Skeletal muscle tissue (tissue), 4 donors: ENCODE data around the gene CBY3. TPM values are rescaled to one million over a fixed set of nuclear protein-coding genes. Genes with fewer than 3 reads are reported as not detected.
"Not testable (repeated sequence)": the region's sequence is repeated elsewhere in the genome, so short reads cannot be mapped to it uniquely, and the experiment has no call there.

Source experiments
- H3K27ac ChIP-seq: one replicate; pipeline ENCODE4 v1.7.0; 2013; ENCODE audit warnings: mild to moderate bottlenecking, low read depth, low read length, inconsistent platforms
- H3K27me3 ChIP-seq, 3 donors: one replicate each; pipeline ENCODE4 v1.7.0; 2013; ENCODE audit warnings: low read length in 3 of 3; ENCODE audit not compliant: control insufficient read depth in 3 of 3, insufficient read depth in 3 of 3
- H3K36me3 ChIP-seq, 3 donors: one replicate each; pipeline ENCODE4 v1.7.0; 2013; ENCODE audit warnings: low read length in 3 of 3; ENCODE audit not compliant: control insufficient read depth in 3 of 3, insufficient read depth in 3 of 3
- H3K4me1 ChIP-seq, 3 donors: one replicate each; pipeline ENCODE4 v1.7.0; 2013; ENCODE audit warnings: low read length in 3 of 3, mild to moderate bottlenecking in 3 of 3; ENCODE audit not compliant: control insufficient read depth in 3 of 3, insufficient read depth in 3 of 3
- H3K4me3 ChIP-seq, 3 donors: one replicate each; pipeline ENCODE4 v1.7.0; 2013; ENCODE audit warnings: low read length in 3 of 3
- H3K9ac ChIP-seq, 3 donors: one replicate each; pipeline ENCODE4 v1.7.0; 2013; ENCODE audit warnings: low read length in 3 of 3, mild to moderate bottlenecking in 3 of 3, moderate library complexity in 2 of 3, low read depth in 1 of 3
- H3K9me3 ChIP-seq, 3 donors: one replicate each; pipeline ENCODE4 v1.7.0; 2013; ENCODE audit warnings: low read length in 3 of 3; ENCODE audit not compliant: control insufficient read depth in 3 of 3
- total RNA-seq: library from RNA; depleted of rRNA; stranded (reverse); fragments of >200 nt; gene quantifications from one replicate; pipeline ENCODE4 v1.2.3, GENCODE V29; 2014
- donor health status: Osteomylitis.

Gene CBY3
- total RNA-seq, 1 donor from 2014 or later: not detected

- H3K4me1 ChIP-seq: peaks cover 8 to 11% (median 11%) of the 10 kb centered on the region in 3 donors
- no peaks in the 10 kb centered on the region for H3K9me3 ChIP-seq
- peak overlapping the region; percentile 82 to 99 (median 97) for H3K9ac ChIP-seq
- peak overlapping the region; percentile 92 to 99 (median 93) for H3K4me3 ChIP-seq
- H3K27me3 ChIP-seq: no peaks in the 10 kb centered on the region
- peak overlapping the region; percentile 75 for H3K27ac ChIP-seq
- no peaks in the 10 kb centered on the region for H3K36me3 ChIP-seq
Observed at GRCh38 chr5:179678223-179679013, 2.4 kb downstream of the CBY3 start.

GRCh38 chr5:179668391-179668790 lies 12.4 kb downstream of the CBY3 start:
- H3K36me3 ChIP-seq: peaks cover 2 to 5% (median 4%) of the 10 kb centered on the region in 3 donors
- H3K27ac ChIP-seq: no peak overlapping the region
- H3K9me3 ChIP-seq: no peaks in the 10 kb centered on the region
- H3K9ac ChIP-seq: no peak overlapping the region
- H3K4me1 ChIP-seq: no peaks in the 10 kb centered on the region
- H3K4me3 ChIP-seq: no peak overlapping the region
- H3K27me3 ChIP-seq: no peaks in the 10 kb centered on the region

- H3K4me1 ChIP-seq, H3K27ac ChIP-seq, H3K36me3 ChIP-seq, H3K27me3 ChIP-seq, H3K9me3 ChIP-seq, H3K9ac ChIP-seq, H3K4me3 ChIP-seq: not testable (repeated sequence)
Observed at GRCh38 chr5:179661647-179662046, 19.2 kb downstream of the CBY3 start.

GRCh38 chr5:179658179-179658856 lies 22.5 kb downstream of the CBY3 start:
- Histone ChIP-seq H3K9ac (peak overlapping the region; percentile 71 to 74 (median 71)), H3K4me3 (peak overlapping the region; percentile 58 to 79 (median 76))
- not testable (repeated sequence) for H3K9me3 ChIP-seq, H3K36me3 ChIP-seq, H3K27me3 ChIP-seq, H3K27ac ChIP-seq, H3K4me1 ChIP-seq

GRCh38 chr5:179657302-179658178 lies 23.3 kb downstream of the CBY3 start:
- H3K9ac ChIP-seq, H3K4me3 ChIP-seq, H3K9me3 ChIP-seq, H3K27ac ChIP-seq, H3K27me3 ChIP-seq, H3K36me3 ChIP-seq, H3K4me1 ChIP-seq: not testable (repeated sequence)

- not testable (repeated sequence) for H3K36me3 ChIP-seq, H3K4me1 ChIP-seq, H3K9me3 ChIP-seq, H3K27ac ChIP-seq, H3K27me3 ChIP-seq, H3K9ac ChIP-seq, H3K4me3 ChIP-seq
Observed at GRCh38 chr5:179653135-179653534, 27.7 kb downstream of the CBY3 start.

GRCh38 chr5:179650245-179650644 lies 30.6 kb downstream of the CBY3 start:
- H3K9ac ChIP-seq, H3K9me3 ChIP-seq, H3K4me3 ChIP-seq, H3K27me3 ChIP-seq, H3K27ac ChIP-seq, H3K36me3 ChIP-seq, H3K4me1 ChIP-seq: not testable (repeated sequence)

GRCh38 chr5:179649166-179649703 lies 31.6 kb downstream of the CBY3 start:
- not testable (repeated sequence) for H3K9me3 ChIP-seq

GRCh38 chr5:179648410-179648809 lies 32.4 kb downstream of the CBY3 start:
- Histone ChIP-seq H3K9me3 (no peaks in the 10 kb centered on the region), H3K9ac (no peak overlapping the region), H3K4me1 (no peaks in the 10 kb centered on the region), H3K27ac (no peak overlapping the region), H3K4me3 (no peak overlapping the region), H3K27me3 (no peaks in the 10 kb centered on the region), H3K36me3 (no peaks in the 10 kb centered on the region)

More at GRCh38 chr5:179649166-179649703, 31.6 kb downstream of the CBY3 start:
- H3K9ac ChIP-seq, H3K4me1 ChIP-seq, H3K4me3 ChIP-seq, H3K27me3 ChIP-seq, H3K36me3 ChIP-seq, H3K27ac ChIP-seq: not testable (repeated sequence)
